T-helper 1 cell treated with Interleukin-12 subunit alpha and Interleukin-12 subunit beta and Interleukin-4 antibody, amounts not matched to agents 30 μg/mL and 1 μg/mL, for 36 hours (primary cell): Measurements from ENCODE around the gene BMAL1.

ENCODE experiments used
- H3K27ac Mint-ChIP-seq: one replicate; pipeline ENCODE4 v1.8.0; 2021; ENCODE audit warnings: mild to moderate bottlenecking, mixed read lengths
- H3K27me3 Mint-ChIP-seq: one replicate; pipeline ENCODE4 v1.8.0; 2021; ENCODE audit warnings: low read depth, mixed read lengths
- H3K36me3 Mint-ChIP-seq: one replicate; pipeline ENCODE4 v1.8.0; 2021; ENCODE audit warnings: low read depth, mixed read lengths
- H3K4me1 Mint-ChIP-seq: one replicate; pipeline ENCODE4 v1.8.0; 2021; ENCODE audit warnings: low read depth, mixed read lengths
- H3K4me3 Mint-ChIP-seq: one replicate; pipeline ENCODE4 v1.8.0; 2021; ENCODE audit warnings: mild to moderate bottlenecking, moderate library complexity, mixed read lengths
- H3K9me3 Mint-ChIP-seq: one replicate; pipeline ENCODE4 v1.8.0; 2021; ENCODE audit warnings: mixed read lengths

Gene BMAL1

DNA sequence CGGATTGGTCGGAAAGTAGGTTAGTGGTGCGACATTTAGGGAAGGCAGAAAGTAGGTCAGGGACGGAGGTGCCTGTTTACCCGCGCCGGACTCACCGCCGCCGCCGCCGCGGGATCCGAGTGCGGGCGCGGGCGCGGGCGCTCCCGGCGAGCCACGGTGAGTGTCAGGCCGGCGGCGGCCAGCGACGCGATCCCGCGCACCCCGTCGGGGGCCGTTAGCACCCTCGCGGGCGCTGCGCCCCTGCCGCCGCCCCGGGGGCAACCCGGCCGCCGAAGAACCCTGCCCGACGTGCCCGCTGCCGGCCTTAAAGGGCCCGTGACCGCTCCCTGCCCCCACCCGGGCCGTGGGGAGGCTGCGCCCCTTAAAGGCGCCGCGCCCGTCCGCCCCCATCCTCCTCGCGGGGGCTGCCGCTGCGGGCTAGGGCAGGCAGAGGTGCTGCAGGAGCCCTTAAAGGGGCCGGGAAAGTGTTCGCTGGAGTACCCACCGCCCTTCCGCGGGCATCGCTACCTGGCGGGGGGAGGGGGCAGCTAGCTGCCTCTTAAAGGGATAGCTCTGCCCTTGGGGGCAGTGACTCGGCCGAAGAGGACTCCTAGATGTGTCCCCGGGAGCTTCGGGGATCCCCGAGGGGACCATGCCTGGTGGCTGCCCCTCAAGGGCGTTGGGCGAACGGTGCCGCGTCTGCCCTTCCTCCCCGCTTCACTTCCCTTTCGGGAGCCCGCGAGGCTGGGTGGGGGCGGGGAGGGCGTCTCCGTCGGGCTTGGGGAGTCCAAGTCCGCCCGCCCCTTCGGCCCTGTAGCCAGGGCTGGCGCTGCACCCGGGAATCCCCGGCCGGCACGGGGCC, at the start of gene BMAL1:
Gene BMAL1, plus strand, starts transcription at position 23 of the 841 bp plus-strand sequence. CDS start 76,519 bp downstream, outside the sequence.
- peaks cover 46% of the 10 kb centered on the region for H3K27me3 Mint-ChIP-seq
- H3K4me3 Mint-ChIP-seq, result peak within 1 kb of the TSS; percentile 99
- peak within 1 kb of the TSS; percentile 92 for H3K27ac Mint-ChIP-seq
- H3K4me1 Mint-ChIP-seq, result peaks cover 50% of the 10 kb centered on the region
- H3K36me3 Mint-ChIP-seq, result peaks cover 18% of the 10 kb centered on the region
- H3K9me3 Mint-ChIP-seq, result no peaks in the 10 kb centered on the region

GRCh38 chr11:13228572-13228971, 49.0 kb upstream of the BMAL1 start:
- Mint-ChIP-seq H3K4me1 (no peaks in the 10 kb centered on the region), H3K27ac (no peak overlapping the region), H3K27me3 (peaks cover 30% of the 10 kb centered on the region), H3K9me3 (no peaks in the 10 kb centered on the region), H3K4me3 (no peak overlapping the region), H3K36me3 (no peaks in the 10 kb centered on the region)

GRCh38 chr11:13229136-13229535, 48.5 kb upstream of the BMAL1 start:
- H3K27ac Mint-ChIP-seq, result no peak overlapping the region
- no peaks in the 10 kb centered on the region for H3K9me3 Mint-ChIP-seq

GRCh38 chr11:13229711-13230318, 47.8 kb upstream of the BMAL1 start:
- H3K27me3 Mint-ChIP-seq, result peaks cover 35% of the 10 kb centered on the region
- H3K27ac Mint-ChIP-seq, result no peak overlapping the region
- H3K9me3 Mint-ChIP-seq, result no peaks in the 10 kb centered on the region
- no peaks in the 10 kb centered on the region for H3K36me3 Mint-ChIP-seq
- H3K4me3 Mint-ChIP-seq, result no peak overlapping the region
- H3K4me1 Mint-ChIP-seq, result no peaks in the 10 kb centered on the region

More at GRCh38 chr11:13229136-13229535, 48.5 kb upstream of the BMAL1 start:
- no peaks in the 10 kb centered on the region for H3K36me3 Mint-ChIP-seq
- H3K4me3 Mint-ChIP-seq, result no peak overlapping the region
- no peaks in the 10 kb centered on the region for H3K4me1 Mint-ChIP-seq
- H3K27me3 Mint-ChIP-seq, result peaks cover 34% of the 10 kb centered on the region

DNA sequence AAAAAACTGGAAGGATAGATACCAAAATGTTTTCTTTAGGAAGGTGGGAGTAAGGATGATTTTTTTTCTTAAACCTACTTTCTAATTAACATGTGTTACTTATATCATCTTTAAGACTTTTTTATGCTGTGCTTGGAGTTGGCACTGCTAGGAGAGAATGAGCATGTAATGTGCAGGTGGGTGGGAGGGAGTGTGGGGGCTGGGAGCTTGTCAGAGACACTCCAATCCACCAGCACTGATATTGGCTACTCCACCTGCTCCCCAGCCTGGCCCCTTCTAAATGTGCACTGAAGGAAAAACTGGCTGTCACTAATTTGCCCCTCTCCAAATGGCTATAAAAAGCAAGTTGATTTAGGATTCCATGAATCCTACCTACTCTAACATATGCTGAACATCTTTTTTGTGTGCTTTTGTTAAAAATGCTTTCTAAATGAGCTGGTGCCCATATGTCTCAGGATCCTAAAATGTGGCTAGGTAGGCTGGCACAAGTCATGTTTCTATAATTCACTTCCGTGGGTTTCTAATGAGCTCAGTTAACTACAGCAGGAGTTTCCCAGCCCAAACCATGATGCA, 44.3 kb upstream of the BMAL1 start:
- H3K4me3 Mint-ChIP-seq, result no peak overlapping the region

GRCh38 chr11:13235895-13236294, 41.7 kb upstream of the BMAL1 start:
- H3K27ac Mint-ChIP-seq, result no peak overlapping the region
- no peaks in the 10 kb centered on the region for H3K9me3 Mint-ChIP-seq
- H3K4me1 Mint-ChIP-seq, result peaks cover 1% of the 10 kb centered on the region
- H3K27me3 Mint-ChIP-seq, result peaks cover 30% of the 10 kb centered on the region
- no peak overlapping the region for H3K4me3 Mint-ChIP-seq
- H3K36me3 Mint-ChIP-seq, result no peaks in the 10 kb centered on the region

More for the DNA sequence above, 44.3 kb upstream of the BMAL1 start:
- H3K4me1 Mint-ChIP-seq, result no peaks in the 10 kb centered on the region
- no peaks in the 10 kb centered on the region for H3K9me3 Mint-ChIP-seq
- peaks cover 45% of the 10 kb centered on the region for H3K27me3 Mint-ChIP-seq
- H3K27ac Mint-ChIP-seq, result no peak overlapping the region
- H3K36me3 Mint-ChIP-seq, result no peaks in the 10 kb centered on the region

DNA sequence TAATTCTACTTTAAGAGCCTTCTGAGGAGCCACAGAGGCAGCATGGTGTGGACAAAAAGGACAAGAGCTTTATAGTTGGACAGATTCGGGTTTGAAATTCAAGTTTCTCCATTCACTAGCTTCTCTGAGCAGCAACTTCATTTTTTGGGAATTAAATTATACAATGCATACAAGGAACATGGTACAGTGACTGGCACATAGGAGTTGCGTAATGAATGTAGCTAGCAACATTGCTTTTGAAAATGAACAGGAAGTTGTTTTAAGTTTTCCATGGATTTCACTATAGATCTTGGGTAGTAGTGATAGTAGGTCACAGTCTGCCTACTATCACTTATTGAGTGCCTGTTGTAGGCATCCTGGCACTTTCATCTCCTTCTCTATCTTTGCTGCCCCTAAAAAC, 41.0 kb upstream of the BMAL1 start:
- Mint-ChIP-seq H3K36me3 (no peaks in the 10 kb centered on the region), H3K27ac (no peak overlapping the region), H3K4me3 (no peak overlapping the region), H3K9me3 (no peaks in the 10 kb centered on the region), H3K27me3 (peaks cover 29% of the 10 kb centered on the region), H3K4me1 (peaks cover 1% of the 10 kb centered on the region)

- H3K4me3 Mint-ChIP-seq, result no peak overlapping the region
- H3K9me3 Mint-ChIP-seq, result no peaks in the 10 kb centered on the region
- H3K36me3 Mint-ChIP-seq, result no peaks in the 10 kb centered on the region
- H3K27me3 Mint-ChIP-seq, result peaks cover 37% of the 10 kb centered on the region
- peaks cover 1% of the 10 kb centered on the region for H3K4me1 Mint-ChIP-seq
- no peak overlapping the region for H3K27ac Mint-ChIP-seq
These were observed 39.8 kb upstream of the BMAL1 start for GRCh38 chr11:13237761-13238160.

DNA sequence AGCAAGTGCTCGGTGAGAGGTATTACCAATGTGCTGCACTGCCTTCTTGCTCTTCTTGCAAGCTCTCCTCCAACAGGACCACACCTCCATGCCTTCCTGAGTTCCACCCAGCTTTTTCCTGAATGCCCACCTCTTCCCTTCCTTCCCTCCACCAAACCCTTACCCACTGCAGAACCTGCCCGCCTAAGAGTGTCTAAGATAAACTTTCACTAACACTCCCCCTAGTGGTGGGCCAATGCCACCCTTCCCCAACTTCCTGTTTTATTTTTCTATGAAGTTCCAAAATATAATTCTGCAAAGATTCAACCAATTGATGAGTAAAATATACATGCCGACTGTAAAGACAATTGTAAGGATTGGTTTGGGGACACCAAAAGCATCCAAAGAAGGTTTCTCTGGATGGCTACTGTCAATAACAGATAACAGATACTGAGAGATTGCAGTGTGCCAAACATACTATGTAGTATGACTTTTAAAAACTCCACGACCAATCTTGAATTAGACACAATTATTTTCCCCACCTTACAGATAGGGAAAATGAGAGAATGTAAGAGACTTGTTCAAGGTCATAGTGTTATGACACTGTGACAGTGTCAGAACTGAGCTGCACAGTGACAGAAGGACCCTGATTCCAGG, 38.6 kb upstream of the BMAL1 start:
- Mint-ChIP-seq H3K4me3 (no peak overlapping the region), H3K9me3 (no peaks in the 10 kb centered on the region), H3K27ac (no peak overlapping the region), H3K36me3 (no peaks in the 10 kb centered on the region), H3K4me1 (peaks cover 1% of the 10 kb centered on the region), H3K27me3 (peaks cover 40% of the 10 kb centered on the region)

DNA sequence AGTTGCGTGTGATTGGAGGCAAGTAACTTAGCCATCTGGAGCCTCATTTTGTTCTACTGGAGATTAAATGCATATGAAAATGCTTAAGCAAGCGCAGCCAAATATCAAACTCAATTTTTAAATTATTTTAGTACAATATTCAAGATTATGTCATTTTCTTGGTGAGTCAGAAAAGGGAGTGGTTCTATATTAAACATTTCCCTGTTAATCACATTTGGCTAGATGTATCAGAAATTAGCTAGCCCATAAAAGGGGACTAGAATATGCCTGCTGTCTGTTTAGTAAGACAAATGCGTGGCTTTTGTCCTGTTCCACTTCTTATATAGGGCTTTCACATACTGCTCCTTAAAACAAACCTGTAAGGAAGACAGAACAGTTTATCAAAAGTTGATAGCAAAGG, 35.0 kb upstream of the BMAL1 start:
- H3K4me1 Mint-ChIP-seq, result peaks cover 1% of the 10 kb centered on the region
- no peak overlapping the region for H3K27ac Mint-ChIP-seq
- peaks cover 59% of the 10 kb centered on the region for H3K27me3 Mint-ChIP-seq
- H3K9me3 Mint-ChIP-seq, result no peaks in the 10 kb centered on the region
- no peaks in the 10 kb centered on the region for H3K36me3 Mint-ChIP-seq
- no peak overlapping the region for H3K4me3 Mint-ChIP-seq

DNA sequence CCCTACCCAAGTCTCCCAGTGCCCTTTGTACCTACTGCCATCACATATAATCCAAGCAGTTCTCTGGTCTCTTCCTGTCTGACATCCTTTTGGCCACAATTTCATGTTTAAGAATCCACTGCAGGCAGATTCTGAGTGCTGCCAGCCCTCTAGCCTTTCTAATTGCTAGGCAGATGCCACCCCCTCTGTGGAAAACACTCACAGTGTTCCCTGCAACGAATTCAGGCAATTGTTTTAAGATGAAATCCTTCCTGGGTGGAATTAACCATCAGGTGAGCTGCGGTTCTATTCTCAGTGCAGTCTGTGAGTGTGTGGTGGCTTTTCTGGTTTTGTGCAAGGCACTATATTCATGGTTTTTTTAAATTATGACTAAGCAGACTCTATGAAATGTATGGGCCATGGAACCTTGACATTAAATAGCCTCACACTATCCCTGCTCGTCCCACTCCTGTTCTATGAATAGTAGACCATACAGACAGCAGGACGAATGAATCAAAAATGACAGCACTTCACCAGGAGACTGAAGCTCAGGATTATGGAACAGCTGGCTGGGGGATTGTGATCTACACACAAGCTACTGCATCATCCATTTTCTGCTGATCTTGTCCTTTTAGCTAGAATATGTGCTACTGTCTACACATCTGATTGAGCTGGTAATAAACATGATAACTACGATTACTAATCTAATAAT, 29.8 kb upstream of the BMAL1 start:
- Mint-ChIP-seq H3K27ac (no peak overlapping the region), H3K9me3 (no peaks in the 10 kb centered on the region), H3K36me3 (no peaks in the 10 kb centered on the region), H3K4me1 (no peaks in the 10 kb centered on the region), H3K4me3 (no peak overlapping the region), H3K27me3 (peaks cover 40% of the 10 kb centered on the region)

GRCh38 chr11:13249177-13249576, 28.4 kb upstream of the BMAL1 start:
- H3K27ac Mint-ChIP-seq, result no peak overlapping the region
- H3K4me3 Mint-ChIP-seq, result no peak overlapping the region
- H3K36me3 Mint-ChIP-seq, result no peaks in the 10 kb centered on the region
- H3K9me3 Mint-ChIP-seq, result no peaks in the 10 kb centered on the region
- H3K4me1 Mint-ChIP-seq, result no peaks in the 10 kb centered on the region
- peaks cover 29% of the 10 kb centered on the region for H3K27me3 Mint-ChIP-seq

DNA sequence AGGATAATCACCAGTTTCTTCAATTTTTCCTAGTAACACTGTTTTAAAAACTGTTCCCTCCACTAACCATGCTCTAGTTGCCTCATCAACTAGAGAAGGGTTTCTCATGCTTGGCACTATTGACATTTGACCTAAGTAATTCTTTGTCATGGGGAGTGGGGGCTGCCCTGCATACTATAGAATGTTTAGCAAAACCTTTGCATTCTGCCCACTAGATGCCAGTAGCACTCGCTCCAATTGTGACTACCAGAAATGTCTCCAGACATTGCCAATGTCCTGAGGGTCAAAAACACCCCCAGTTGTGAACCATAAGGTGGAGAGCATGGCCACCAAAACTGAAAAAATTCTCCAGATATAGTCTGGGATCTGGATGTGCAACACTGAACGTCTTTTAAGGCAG, 27.6 kb upstream of the BMAL1 start:
- no peaks in the 10 kb centered on the region for H3K36me3 Mint-ChIP-seq
- no peak overlapping the region for H3K4me3 Mint-ChIP-seq
- H3K27ac Mint-ChIP-seq, result no peak overlapping the region
- H3K27me3 Mint-ChIP-seq, result peaks cover 22% of the 10 kb centered on the region
- no peaks in the 10 kb centered on the region for H3K9me3 Mint-ChIP-seq
- H3K4me1 Mint-ChIP-seq, result no peaks in the 10 kb centered on the region

DNA sequence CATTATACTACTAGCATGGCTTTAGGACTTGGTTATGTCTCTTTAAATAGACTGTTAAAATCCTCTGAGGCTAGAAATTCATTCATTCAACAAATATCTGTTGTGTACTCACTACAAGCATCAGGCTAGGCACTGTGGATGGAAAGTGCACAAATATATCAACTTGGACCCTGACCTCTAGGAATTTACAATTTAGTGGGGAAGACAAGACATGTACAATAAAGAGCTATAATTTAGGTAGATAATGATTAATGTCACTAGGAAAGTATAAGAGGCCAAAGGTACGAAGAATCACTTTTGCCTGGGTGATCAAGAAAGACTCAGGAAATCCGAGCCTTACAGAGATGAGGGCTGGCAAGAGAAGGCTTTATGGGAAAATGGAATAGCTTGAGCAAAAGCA, 25.6 kb upstream of the BMAL1 start:
- no peak overlapping the region for H3K4me3 Mint-ChIP-seq
- H3K27me3 Mint-ChIP-seq, result peaks cover 8% of the 10 kb centered on the region
- no peaks in the 10 kb centered on the region for H3K4me1 Mint-ChIP-seq
- no peaks in the 10 kb centered on the region for H3K9me3 Mint-ChIP-seq
- no peak overlapping the region for H3K27ac Mint-ChIP-seq
- H3K36me3 Mint-ChIP-seq, result no peaks in the 10 kb centered on the region
